GDM1 (cell line): ENCODE results near the gene PSPN.
A peak's percentile ranks its signal among the peaks of the same experiment; 100 is the strongest.
"Not testable (repeated sequence)": the region's sequence is repeated elsewhere in the genome, so short reads cannot be mapped to it uniquely, and the experiment has no call there.

ENCODE experiments used
- DNase-seq: peaks from one replicate; lab custom pipeline; 2025; lab: John Stamatoyannopoulos, UW

The PSPN gene

DNA sequence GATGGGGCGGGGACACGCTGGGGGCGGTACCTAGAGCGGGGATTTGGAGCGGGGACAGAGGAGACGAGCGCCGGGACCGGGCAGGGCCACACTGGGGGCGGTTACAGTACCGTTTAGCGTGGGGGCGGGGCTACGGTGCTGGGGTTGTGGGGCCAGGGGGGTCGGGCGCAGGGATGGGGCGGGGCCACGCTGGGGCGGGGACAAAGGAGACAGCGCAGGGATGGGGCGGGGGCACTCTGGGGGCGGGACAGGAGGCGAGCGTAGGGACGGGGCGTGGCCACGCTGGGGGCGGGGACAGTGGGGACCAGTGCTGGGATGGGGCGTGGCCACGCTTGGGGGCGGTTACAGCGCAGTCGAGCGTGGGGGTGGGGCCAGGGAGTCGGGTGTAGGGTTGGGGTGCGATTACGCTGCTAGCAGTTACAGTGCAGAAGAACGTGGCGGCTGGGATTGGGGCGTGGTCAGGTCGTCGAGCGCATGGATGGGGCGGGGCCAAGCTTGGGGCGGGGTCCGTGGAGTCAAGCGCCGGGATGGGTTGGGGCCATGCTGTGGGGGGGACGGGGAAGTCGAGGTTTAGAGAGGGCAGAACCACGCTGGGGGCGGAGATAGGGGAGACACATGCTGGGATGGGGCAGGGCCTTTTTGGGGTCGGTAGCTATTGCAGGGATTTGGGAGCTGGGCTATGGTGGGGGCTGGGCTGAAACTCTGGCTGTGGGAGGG lies 2.5 kb downstream of the PSPN start:
- peak; percentile 99 for DNase-seq

DNA sequence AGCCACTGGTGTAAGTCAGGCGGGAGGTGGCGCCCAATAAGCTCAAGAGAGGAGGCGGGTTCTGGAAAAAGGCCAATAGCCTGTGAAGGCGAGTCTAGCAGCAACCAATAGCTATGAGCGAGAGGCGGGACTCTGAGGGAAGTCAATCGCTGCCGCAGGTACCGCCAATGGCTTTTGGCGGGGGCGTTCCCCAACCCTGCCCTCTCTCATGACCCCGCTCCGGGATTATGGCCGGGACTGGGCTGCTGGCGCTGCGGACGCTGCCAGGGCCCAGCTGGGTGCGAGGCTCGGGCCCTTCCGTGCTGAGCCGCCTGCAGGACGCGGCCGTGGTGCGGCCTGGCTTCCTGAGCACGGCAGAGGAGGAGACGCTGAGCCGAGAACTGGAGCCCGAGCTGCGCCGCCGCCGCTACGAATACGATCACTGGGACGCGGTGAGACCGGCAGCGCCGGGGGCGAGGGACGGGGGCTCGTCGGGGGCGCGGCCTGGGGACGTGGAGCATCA lies 3.1 kb downstream of the PSPN start, which contains the start of gene ALKBH7:
Gene ALKBH7, plus strand, starts transcription at position 201 of the 502 bp plus-strand sequence. Its CDS starts 27 bp downstream, at position 228.
- DNase-seq: peak; percentile 98

DNA sequence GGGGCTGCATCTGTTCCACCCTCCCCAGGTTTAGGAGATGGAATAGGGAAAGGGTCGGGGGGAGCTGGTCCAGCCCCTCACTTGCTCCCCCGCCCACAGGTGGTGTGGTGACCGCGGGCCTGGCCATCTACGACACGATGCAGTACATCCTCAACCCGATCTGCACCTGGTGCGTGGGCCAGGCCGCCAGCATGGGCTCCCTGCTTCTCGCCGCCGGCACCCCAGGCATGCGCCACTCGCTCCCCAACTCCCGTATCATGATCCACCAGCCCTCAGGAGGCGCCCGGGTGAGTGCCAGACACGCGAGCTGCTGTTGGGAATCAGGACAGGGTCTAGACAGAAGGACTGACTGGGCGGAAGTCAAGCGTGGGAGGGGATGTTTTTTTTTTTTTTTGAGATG lies 11.4 kb downstream of the PSPN start:
- no peak for DNase-seq

DNA sequence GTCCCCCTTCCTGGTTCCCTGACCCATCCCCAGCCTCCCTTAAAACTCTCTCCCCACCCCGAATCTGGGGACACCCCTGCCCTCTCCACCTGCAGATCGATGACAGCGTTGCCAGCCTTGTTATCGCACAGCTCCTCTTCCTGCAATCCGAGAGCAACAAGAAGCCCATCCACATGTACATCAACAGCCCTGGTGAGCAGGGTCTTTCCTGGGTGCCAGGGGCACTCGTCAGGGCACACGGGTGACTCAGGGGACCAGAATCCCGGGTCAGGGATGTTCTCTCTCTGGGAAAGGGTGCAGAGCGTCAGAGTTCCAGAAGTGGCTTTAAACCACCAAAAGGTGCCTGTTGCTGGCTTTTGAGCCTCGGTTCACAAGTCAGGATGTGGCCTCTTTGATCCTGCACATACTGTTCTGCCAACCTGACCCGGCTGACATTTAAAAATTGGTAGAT lies 13.4 kb downstream of the PSPN start:
- no peak for DNase-seq

DNA sequence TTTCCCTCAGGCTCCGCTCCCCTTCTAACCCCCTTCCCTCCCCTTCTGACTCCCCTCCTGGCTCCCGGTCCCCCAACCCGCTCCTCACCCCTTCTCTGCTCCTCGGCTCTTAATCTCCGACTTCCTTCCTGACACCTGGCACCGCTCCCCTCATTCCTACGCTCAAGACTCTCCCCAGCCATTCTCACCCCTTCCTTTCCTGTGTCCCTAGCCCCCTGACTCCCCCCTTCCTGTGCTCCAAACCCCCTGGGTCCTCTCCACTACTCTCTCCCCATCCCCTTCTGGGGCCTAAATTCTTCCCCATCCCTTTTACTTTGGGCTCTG lies 13.7 kb downstream of the PSPN start:
- DNase-seq: no peak

DNA sequence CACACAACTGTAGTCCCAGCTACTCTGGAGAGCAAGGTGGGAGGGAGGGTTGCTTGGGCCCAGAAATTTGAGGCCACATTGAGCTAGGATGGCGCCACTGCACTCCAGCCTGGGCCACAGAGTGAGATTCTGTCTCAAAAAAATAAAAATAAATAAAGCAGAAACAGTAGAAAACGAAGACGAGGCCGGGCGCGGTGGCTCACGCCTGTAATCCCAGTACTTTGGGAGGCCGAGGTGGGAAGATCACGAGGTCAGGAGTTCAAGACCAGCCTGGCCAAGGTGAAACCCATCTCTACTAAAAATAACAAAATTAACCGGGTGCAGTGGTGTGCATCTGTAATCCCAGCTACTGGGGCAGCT lies 14.9 kb downstream of the PSPN start:
- not testable (repeated sequence) for DNase-seq

DNA sequence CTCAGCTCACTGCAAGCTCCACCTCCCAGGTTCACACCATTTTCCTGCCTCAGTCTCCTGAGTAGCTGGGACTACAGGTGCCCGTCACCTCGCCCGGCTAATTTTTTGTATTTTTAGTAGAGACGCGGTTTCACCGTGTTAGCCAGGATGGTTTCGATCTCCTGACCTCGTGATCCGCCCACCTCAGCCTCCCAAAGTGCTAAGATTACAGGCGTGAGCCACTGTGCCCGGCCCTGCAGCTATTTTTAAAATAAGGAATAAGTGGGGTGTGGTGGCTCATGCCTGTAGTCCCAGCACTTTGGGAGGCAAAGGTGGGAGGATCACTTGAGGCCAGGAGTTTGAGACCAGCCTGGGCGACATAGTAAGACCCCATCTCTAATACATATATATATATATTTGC lies 15.3 kb downstream of the PSPN start:
- not testable (repeated sequence) for DNase-seq

DNA sequence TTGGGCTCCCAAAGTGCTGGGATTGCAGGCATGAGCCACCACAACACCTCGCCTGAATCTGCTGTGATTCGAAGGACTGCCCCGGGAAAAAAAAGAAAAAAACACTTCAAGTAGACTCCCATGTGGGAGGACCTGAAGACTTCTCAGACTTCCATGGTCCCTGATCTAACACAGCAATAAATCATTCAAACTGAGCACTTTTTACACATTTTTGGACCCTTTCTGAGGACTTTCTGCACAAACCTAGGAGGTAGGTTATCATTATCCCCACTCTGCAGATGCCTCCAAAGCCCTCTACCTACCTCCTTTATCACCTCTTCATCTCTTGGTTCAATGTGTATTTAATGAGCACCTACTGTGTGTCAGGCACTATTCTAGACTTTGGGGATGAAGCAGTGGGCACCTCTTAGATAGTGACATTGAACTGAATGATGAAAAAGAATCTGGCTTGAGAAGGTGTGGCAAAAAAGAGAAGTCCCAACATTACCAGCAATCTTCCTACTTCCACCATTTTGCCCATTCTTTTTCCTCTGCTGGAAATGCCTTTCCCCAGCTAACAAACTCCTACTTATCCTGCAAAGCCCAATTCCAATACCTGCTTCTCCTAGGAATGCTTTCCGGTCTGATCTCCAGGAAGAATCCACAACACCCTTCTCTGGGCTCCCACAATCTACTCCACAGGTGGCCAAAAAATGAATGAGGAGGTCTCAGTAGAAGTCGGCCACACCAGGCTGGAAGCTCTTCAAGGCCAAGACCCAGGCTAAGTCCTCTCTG lies 16.0 kb downstream of the PSPN start:
- no peak for DNase-seq

DNA sequence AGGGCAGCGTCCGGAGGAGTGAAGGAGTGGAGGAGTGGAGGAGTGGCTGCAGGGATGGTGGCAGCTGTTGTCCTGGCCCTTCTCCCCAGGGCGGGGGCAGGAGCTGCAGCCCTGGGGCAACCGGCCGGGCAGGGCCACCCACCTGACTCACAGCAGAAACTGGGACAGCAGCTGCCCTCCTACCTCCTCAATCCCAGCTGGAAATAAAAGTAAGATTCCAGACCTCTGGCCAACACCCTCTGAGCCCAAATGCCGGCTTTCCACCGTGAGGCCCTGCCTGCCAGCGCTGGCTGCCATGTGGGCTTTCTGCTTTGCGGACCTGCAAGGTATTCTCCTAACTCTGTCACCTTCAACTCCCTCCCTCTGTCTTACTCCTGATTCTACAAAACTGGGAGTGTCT lies 17.7 kb downstream of the PSPN start:
- DNase-seq: no peak

DNA sequence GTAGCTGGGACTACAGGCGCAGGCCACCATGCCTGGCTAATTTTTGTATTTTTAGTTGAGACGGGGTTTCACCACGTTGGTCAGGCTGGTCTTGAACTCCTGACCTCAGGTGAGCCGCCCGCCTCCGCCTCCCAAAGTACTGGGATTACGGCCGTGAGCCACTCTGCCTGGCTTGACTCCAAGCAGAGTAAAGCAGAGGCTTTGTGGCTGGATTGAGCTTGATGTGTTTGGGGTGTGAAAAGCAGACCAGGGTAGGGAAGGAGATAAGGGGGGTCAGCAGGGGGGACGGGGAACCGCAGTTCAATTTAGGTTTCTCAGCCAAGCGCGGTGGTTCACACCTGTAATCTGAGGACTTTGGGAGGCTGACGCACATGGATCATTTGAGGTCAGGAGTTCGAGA lies 18.6 kb downstream of the PSPN start:
- DNase-seq: no peak

DNA sequence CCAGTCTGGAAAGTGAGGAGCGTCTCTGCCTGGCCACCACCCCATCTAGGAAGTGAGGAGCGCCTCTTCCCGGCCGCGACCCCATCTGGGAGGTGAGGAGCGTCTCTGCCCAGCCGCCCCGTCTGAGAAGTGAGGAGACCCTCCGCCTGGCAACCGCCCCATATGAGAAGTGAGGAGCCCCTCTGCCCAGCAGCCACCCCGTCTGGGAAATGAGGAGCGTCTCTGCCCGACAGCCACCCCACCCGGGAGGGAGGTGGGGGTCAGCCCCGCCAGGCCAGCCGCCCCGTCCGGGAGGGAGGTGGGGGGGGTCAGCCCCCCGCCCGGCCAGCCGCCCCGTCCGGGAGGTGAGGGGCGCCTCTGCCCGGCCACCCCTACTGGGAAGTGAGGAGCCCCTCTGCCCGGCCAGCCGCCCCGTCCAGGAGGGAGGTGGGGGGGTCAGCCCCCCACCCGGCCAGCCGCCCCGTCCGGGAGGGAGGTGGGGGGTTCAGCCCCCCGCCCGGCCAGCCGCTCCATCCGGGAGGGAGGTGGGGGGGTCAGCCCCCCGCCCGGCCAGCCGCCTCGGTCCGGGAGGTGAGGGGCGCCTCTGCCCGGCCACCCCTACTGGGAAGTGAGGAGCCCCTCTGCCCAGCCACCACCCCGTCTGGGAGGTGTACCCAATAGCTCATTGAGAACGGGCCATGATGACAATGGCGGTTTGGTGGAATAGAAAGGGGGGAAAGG lies 20.3 kb downstream of the PSPN start:
- DNase-seq: not testable (repeated sequence)

DNA sequence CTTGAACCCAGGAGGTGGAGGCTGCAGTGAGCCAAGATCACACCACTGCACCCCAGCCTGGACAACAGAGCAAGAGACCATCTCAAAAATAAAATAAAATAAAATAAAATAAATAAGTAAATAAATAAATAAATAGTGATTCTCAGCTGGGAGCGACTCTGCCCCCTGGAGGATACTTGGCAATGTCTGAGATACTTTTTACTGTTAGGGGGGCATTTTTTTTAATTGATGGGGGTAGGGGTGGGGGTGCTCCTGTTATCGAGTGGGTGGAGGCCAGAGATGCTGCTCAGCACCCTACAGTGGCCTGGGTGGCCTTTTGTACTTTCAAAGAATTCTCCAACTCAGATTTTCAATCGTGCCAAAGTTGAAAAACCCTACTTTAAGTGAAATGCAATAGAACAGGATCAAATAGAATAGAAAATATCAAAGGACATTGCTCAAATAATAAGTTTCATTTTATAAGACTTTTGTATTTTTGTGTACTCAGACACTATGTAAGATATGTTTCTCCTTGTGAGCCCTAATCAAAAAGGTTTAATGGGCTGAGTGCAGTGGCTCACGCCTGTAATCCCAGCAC lies 21.5 kb downstream of the PSPN start:
- DNase-seq: no peak

DNA sequence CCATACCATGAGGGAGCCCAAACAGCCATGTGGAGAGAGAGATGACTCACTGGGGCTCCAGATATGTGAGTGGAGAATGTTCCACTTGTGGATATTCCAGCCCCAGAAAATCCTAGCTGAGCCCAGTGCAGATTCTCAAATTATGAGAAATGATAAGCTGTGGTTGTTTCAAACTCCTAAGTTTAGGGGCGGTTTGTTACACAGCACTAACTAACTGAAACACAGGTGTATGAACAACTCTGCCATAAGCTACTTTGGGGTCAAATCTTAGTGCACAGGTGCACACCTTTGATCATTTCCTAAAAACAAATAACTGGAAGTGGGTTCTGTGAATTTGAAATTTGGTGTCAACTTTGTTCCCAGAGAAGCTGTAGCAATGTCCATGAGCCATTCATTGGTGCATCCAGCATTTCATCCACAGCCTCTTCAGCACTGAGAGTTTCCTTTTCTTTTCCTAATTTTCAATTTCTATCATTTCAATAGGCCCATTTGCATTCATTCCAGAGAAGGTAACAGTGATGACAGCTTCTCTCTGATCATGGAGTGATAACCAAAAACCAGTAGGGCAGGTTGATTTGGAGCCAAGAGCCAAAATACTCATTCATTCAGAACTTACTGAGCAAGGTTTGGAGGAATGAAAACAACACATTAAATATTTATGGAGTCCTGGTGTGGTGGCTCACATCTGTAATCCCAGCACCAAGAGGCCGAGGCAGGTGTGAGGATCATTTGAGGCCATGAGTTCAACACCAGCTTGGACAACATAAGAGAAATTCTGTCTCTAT lies 23.2 kb downstream of the PSPN start:
- DNase-seq: no peak

DNA sequence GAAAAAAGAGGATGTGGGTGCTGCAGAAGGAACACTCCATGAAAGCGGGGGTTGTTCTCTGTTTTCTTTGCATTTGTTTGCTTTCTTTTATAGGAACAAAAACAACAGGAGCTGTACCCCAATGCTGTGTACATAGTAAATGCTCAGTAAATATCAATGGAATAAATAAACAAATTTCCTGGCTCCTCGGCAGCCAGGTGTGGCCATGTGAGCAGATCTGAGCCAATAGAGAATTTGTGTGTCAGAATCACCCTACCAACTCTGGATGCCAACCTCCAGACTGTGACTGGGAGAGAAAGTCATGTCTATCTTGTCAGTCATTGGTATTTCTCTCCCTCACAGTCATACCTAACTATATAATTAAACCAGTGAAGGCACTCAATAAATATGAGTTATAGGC lies 25.0 kb downstream of the PSPN start:
- no peak for DNase-seq

DNA sequence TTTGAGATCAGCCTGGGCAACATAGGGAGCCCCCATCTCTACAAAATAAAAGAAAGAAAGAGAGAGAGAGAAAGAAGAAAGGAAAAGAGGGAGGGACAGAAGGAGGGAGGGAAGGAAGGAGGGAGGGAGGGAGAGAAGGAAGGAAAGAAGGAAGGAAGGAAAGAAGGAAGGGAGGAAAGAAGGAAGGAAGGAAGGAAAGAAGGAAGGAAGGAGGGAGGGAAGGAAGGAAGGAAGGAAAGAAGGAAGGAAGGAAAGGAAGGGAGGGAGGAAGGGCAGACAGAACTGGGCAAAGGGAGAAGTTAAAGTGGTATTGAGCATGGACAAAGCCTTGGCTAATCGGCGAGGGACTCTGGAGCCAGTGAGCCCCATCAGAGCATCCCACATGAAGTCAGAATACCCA lies 26.5 kb downstream of the PSPN start:
- not testable (repeated sequence) for DNase-seq

DNA sequence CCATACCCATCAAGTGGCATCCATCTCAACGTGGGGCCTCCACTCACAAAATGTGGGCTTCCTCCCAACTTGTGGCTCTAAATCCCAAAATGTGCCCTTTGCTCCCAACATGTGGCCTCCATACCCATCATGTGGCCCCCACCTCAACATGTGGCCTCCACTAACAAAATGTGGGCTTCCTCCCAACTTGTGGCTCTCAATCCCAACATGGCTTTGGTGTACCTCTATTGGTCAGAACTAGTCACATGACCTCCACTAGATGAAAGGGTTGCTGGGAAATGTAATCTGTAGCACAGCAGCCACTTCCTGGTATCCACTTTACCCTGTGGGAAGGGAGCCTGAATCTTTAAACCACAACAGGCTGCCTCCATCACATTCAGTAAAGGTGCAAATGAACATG lies 32.3 kb downstream of the PSPN start:
- no peak for DNase-seq

DNA sequence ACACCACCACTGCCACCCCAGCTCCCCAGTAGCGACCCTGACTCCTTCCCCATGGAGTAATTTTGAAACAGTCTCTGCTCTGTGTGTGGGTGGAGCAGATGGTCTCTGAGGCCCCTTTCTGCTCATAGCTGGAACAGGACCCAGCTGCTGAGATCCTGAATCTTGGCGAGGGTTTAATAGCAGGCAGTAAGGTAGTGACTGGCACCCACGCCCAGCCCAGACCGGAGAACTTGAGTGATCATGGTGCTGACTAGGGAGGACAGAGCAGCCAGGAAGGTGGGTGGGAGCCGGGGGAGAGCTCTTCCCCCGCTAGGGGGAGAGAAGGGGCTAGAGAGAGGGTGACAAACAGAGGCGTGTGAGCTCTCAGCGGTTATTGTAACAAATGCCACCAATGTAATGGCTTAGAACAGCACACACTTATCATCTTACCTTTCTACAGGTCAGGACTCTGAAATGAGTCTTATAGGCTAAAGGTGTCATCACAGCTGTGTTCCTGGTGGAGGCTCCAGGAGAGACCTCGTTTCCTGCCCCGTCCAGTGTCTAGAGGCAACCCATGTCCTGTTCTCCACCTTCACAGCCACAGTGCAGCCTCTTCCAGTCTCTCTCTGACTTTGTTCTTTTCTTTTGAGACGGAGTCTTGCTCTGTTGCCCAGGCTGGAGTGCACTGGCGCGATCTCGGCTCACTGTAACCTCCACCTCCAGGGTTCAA lies 35.1 kb downstream of the PSPN start:
- DNase-seq: no peak

DNA sequence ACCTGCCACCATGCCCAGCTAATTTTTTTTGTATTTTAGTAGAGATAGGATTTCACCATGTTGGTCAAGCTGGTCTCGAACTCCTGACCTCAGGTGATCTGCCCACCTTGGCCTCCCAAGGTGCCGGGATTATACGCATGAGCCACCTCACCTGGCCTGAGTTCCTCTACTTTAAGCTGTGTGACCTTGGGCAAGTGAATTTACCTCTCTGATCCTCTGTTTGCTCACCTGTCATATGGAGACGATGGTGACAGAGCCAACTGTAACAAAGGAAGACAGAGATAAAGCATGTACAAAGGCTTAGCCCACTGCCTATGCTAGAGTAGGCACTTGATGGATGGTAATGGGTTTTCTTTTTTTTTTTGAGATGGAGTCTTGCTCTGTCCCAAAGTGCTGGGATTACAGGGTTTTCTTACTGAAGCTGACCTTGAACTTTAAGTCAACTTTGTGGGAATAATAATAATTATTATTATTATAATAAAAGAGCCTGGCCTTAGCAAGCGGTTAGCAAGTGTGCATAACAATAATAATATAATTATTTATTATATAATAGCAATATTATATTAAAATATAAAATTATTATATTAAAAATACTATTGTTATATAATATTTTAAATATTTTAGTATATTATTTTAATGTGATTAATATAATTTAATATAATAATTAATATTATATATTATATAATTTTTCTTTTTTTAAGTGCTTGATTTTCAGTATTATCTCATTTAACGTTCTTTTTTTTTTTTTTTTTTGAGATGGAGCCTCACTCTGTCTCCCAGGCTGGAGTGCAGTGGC lies 41.0 kb downstream of the PSPN start:
- DNase-seq: no peak

DNA sequence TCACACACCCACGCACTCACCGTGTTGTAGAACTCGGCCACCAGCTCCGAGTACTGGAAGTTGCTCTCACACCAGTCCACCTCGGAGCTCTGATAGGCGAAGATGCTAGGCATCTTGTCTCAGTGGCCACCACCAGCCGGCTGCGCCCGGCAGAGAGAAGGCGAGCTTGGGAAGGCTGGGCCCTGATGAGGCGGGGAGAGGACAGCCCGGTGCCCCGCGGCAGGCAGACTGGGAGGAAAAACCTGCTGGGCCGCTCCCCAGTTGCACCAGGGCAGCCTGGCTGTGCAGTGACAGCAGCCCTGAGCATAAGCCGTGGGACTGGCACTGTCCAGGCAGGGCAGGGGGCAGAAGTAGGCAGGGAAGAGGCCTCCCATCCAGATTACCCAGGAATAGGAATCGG lies 42.3 kb downstream of the PSPN start, which contains the start of gene ACER1:
Gene ACER1, minus strand, starts transcription at position 174 of the 400 bp plus-strand sequence. Its CDS starts 61 bp downstream, at position 113.
- DNase-seq: no peak

DNA sequence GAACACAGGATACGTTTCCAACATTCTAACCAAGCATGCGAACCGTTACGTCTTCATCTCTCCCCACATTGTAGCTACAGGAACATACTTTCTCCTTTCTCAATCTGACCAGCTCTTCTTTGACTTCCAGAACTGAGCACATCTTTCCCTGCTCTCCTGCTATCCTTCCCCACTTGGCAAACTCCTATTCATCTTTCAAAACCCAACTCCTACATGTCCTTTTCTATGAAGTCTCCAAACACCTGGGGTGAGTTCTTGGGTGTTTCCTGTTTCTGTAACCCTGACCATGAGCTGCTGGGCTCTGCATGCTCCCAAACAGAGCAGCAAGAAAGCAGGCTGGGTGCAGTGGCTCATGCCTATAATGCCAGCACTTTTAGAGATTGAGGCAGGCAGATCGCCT lies 48.9 kb downstream of the PSPN start:
- no peak for DNase-seq
